HCEC 1CT (cell line): ENCODE measurements around the gene C11orf21.

Source experiments
- DNase-seq: peaks from one replicate; pipeline ENCODE4 v3.0.0-alpha.2; 2017

The C11orf21 gene

DNA sequence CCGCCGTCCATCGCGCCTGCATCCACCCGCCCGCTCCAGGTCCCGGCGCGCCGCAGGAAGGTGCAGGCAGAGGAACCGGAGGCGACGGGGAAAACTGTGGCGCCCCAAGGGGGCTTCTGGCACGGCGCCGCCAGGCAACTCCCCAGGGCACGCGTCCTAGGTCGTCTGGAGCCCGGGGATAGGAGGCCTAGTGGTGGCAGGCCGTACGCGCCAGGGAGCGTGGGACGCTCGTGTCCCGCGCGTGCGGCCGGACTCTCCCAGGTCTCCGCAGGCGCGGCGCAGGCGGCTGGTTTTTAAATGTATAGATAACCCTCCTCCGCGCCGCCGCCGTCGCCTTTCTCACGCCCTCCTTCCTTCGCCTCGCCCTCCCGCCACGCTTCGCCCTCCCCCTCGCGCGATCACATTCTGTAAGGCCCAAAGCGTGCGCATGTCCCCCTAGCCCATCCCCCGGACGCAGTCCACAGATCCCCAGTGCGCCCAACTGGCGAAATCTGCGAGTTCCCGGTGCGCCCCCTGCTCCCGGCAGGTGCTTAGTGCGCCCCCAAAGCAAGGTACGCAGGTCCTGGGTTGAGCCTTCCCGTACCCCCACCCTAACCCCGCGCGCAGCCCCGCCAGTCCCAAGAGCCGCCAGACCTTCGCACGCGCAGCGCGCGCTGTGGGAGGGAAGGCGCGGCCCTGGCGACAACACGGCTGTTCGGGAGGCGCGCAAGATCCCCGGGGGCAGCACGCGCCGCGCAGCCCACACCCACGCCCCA lies 31.2 kb downstream of the C11orf21 start, which contains the start of gene ASCL2:
ASCL2 (minus strand) TSS at position 267 of the 755 bp plus-strand sequence; CDS start at position 11, 256 bp downstream.
- no peak for DNase-seq

DNA sequence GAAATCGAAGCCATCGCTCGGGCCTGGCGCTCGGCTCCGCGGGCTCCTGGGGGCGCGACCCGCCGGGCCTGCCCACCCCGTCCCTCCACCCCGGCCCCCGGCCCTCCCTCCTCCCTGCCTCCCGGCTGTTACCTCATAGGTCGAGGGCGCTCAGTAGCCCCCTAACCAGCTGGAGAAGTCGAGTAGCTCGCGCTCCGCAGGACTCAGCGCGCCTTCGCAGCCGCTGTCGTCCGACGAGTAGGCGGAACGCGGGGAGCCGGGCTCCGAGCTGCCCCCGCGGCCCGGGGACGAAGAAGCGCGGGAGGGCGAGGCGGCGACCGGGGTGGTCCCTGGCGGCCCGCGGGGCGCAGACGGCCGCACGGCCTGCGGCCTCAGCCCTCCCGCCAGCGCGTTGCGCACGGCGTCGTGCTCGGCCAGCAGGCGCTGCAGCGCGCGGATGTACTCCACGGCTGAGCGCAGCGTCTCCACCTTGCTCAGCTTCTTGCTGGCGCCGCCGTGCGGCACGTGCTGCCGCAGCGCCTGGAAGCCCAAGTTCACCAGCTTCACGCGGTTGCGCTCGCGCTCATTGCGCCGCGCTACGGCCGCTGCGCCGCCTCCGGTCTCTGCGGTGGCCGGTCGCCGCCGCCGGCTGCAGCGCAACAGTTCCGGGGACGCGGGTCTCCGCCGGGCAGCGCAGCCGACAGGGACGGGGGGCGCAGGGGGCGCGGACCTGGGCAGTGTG lies 32.0 kb downstream of the C11orf21 start:
- no peak for DNase-seq

DNA sequence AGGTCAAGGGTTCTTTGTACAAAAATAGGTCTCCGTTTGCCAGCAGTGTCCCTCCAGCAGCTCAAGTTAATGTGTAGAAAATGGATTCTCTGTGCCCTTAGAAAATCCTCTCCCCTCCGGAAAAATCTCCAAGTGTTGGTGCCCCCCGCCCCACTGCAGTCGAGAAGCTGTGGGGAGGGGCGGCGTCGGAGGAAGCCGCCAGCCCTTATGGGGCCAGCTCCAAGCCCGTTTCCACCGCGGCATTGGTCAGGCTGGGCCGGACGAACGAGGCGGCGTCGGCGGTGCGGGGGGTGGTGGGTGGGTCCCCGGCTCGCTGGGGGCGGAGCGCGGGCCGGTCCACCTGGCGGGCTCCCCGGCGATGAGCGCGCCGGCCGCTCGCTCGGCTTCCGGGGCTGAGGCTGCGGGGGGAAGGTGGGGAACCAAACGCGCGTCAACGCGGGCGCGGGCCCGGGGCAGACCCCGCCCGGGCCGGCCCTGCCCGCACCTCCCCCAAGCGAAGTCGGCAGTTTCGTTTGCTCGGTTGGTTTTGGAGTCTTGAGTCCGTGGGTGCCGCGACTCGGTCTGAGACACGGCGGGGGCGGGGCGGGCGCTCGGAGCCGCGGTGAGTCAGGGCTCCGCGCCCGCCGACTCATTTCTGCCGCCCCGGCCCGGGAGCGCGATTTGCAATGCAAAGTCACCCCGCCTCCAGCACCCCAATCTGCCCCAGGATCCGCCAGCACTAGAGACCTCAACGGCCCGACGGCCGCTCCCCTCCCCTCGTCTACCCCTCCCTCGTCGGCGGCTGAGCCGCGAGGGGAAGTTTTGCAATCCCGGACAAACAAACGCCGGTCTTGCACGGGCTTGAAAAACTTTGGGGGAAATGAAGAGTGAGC lies 32.8 kb downstream of the C11orf21 start:
- DNase-seq: no peak

DNA sequence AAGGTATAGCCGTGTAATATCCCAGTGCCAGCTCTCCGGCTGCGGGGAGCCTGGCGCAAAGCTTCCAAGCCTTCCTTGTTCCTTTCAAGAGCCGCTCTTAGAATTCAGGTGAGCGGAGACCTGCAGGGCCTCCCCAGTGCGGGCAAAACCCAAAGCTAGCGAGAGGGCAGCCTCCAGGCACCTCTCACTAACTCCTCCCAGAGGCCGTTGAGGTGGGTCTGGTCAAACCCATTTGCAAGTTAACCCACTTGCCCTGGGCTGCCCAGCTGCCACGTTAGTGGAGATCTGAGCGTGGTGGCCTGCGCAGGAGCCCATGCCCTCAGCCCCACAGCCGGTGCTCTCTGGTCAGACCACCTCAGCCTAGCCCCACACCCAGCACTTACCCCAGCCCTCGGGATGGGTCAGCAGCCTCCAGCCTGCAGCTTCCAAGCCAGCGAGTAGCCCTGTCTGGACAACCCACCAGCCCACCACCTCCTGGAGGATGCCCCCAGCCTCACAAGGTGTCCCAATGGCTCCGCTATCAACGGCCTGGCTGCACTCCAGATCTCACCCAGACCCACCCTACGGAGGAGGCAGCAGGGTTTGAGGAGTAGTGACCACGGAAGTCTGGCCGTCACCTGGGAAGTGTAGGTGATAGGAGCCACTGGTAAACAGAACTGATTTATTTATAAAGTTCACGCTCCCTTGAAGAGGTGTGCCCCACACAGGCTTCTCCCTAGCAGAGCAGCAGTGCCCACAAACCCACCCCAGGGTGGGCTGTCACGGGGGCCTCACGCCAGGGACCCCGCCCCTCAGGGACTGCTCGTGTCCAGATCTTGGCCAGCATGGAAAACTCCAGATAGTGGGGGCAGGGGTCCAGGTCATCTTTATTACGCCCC lies 33.6 kb downstream of the C11orf21 start:
- DNase-seq: no peak

DNA sequence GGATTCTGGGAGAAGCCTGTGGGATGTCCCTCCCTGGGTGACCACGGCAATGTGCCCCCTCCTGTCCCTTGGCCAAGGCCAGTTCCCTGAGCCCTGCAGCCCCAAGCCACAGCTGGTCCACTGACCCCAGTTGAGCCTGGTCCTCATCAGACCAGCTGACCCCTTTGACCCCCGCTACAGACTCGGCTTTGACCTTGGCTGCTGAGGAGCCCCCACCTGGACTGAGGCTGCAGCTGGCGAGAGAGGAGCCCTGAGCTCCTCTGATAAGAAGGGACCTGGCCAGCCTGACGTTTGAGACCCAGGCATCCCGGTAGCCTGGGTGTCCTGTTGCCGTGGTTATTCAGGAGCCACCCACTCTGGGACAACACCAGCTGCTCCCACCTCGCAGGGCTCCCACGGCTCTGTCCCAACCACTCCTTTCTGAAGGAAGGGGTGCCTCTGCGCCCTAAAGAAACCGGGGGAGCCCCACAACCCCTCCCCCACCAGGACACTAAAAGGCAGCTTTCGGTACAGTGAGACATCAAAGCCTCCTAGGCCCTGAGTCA lies 34.3 kb downstream of the C11orf21 start:
- DNase-seq: no peak

DNA sequence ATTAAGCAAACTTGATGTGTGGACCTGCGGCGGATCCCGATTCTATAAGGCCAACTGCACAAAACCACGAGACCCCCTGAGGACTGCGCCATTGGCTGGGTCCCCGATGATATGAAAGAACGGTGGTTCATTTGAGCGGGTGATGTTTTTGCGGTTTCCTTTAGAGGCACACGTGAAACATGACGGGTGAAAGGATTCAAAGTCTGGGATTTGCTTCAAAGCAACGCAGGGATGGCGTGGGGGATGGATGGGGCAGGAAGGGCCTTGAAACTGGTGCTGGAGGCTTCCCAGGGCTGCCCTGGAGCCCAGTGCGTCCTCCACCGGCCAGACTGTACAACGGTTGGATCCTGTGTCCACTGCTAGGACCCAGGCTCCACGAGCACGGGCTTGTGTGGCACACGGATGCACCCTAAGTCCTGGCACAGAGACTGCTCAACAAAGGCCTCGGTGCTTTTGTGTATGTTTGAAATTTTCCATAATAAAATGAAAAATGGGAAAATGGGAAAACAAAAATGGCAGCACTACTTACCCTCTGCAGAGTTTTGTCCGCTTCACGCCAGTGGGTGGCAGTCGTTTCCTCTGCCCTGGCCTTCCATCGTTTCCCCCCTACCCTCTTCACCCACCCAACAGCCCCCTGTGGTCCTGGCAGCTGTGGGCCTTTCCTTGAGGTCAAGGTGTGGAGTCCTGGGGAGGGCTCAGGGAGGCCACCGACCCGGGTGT lies 35.0 kb downstream of the C11orf21 start:
- DNase-seq: no peak

DNA sequence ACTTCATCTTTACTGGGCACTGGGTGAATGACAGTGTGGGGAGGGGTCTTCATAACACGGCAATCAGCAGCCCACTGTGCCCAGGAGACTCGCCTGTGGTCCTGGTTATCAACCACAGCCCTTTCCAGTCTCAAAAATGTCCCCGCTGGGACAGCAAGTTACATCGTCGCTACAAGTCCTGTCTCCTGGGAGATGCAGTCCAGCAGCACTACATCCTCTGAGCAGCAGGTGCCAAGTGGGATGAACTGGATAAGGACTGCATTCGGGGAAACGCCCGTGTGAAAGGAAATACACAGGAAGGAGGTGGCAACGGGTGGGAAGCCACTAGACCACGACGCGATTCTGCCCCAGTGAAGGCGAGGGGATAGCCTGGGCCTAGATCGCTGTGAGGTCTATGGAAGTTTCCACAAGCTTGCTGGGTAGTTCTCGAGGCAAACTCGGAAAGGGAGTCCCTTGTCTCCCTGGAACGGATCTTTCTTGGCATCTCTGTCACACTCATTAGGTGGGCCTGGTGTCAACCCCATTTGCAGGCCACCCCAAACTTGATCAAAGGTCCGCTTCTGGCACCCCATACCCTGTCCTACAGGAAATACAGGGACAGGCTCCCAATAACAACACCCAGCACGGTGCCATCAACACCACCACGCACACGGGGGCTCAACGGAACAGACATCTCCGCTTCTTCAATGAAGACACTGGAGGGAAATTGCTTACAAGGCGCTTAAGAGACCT lies 35.7 kb downstream of the C11orf21 start:
- no peak for DNase-seq

DNA sequence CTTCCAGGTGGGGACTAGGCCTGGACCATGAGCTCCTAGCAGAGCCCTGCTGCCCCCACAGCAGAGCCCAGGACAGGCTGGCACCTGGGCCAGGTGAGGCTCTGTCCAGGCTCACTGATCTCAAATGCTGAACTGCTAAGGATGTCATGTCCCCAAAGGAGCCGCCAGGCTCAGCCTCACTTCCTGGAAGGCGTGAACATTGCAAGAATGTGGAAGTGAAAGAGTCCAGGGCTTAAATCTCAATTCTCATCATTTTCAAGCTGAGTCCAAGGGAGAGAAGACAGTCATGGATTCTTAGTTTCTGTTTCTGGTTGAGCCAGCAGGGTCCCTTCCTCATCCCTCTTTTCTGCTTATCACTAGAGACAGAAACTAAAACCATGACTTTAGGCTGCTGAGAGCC lies 36.3 kb downstream of the C11orf21 start:
- no peak for DNase-seq

DNA sequence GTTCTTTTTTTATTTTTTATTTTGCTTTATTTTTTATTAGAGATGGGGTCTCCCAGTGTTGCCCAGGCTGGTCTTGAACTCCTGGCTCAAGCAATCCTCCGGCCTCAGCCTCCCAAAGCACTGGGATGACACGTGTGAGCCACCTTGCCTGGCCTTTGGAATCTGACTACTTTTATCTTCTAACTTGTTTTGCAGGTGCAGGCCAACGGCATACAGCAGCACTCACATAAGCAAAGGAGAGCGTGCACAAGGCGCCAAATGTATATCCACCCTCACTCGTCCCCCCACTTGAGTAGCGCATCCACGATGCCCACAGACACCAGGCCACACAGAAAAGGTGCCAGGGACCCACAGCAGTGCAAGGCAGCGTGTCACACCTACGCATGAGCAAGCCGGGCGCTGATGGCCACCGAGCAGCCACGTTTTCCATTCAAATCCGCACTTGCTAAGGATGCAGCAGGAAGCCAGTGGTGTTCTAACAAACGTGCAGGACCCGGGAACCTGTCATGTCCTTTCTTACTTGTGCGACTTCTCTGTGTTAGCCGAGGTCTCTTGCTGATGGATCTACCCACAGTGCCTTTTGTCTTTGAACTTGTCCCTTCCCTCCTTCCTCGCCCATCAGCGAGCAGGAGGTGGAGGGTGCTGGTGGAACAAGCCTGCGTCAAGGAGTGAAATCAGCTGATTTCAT lies 37.2 kb downstream of the C11orf21 start:
- no peak for DNase-seq

DNA sequence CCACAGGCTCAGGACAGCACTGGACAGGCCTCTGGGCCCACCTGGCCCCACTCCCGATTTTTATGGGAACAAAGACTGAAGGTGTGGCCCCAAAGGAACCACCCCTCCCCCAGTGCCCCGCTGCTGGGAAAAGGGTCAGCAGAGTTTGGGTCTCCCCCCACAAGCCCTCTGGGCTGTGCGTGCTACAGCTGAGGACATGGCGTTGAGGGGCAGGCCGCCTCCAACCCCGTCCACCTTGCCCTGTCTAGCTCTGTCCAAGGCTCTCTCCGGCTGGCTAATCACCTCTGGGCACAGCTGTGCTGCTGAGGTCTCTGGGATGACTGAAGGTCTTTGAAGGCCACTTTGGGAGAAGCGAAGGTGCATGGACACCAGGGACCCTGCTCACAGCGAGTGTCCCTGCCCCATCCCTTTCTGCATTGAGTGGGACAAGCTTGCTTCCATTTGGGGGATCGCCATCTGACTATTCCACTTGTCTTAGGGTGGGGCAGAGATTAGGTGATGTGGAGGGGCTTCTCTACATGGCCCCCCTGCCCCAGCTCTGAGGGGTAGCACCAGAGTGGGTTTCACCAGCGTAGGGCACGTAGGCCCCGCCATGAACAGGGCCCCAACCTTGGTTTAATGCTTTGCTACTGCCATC lies 37.9 kb downstream of the C11orf21 start:
- DNase-seq: no peak

DNA sequence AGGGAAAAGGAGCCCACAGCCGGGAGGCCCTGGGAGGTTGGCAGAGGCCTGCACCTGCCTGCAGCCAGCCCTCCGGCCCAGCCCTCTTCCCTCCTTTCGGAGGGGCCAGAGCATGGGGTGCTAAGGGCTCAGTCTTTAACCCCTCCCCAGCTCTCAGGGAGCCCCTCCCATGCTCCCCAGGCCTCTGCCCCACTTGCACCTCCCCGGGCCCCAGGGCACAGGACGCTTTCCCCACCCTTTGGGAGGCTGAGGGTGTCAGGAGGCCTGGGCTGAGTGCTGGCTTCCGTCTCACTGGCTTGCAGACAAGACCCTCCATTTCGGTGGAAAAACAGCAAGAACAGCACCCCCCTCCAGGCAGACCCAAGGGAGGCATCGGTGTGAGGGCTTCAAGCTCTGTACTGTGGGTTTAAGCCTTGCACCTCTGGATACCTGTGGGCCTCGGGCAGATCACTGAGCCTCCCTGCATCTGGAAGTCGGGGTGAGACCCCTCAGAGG lies 38.6 kb downstream of the C11orf21 start:
- no peak for DNase-seq

DNA sequence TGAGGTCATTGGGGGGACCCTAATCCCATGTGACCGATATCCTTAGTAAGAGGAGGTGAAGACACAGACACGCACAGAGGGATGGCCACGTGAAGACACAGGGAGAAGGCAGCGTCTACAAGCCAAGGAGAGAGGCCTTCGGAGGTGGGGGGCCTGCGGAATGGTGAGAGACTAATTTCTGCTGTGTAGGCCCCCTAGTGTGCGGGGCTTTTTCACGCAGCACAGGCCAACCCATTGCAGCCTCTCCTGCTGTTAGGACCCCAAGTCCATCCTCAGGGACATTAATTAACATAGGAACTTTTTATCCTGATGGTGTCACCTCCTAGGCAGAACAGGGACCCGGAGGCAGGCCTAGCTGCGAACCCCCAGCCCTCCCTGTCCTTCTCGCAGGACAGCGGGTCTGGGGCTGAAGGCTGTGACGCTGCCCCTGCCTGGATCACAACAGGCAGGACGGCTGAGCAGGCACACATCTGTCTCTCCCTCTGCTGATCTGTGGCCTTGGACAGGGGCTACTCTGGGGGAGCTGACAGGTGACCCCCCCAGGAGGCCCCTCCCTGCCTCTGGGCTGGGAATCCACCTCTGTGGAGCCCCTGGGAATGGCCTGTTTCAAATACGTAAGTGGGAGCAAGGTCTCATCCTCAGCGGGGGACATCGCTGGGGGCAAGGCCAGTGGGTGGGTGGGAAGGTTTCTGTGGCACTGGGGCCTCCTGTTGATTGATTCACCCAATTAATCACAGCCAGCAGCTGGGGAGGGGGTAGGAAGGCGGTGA lies 39.2 kb downstream of the C11orf21 start:
- no peak for DNase-seq

DNA sequence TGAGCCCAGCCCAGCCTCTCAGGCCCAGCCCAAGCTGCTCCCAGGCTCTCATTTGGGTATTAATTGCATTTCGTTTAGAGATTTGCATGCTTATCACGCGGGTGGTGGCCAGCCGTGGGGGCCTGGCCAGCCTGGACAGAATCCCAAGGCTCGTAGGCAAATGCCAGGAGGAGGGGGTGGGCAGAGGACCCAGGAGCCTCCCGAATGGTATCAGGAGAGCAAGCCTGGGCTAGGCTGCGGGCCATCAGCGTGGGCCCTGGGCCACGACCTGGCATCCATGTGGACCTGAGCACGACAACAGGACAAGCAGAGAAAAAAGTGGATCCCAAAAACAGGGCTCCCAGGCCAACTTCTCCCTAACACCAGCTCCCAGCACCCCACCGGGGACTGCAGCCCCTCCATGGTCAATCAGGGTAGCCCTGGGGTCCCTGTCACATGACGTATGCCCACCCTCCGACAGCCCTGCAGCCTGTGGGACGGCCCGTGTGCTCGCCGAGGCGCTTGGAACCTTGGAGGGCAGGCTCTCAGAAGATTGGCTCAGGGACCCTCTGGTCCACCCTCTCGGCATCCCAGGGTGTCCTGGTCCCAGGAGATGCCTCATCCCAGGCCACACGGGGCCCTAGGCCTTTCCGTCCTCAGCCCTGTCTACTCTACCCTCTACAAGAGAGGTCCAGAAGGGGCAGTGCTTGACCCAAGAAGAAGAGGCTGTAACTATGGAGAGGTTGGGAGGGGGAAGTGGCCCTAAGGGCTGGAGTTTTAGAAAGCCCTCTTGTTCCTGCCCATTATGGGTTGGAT lies 40.1 kb downstream of the C11orf21 start:
- no peak for DNase-seq

DNA sequence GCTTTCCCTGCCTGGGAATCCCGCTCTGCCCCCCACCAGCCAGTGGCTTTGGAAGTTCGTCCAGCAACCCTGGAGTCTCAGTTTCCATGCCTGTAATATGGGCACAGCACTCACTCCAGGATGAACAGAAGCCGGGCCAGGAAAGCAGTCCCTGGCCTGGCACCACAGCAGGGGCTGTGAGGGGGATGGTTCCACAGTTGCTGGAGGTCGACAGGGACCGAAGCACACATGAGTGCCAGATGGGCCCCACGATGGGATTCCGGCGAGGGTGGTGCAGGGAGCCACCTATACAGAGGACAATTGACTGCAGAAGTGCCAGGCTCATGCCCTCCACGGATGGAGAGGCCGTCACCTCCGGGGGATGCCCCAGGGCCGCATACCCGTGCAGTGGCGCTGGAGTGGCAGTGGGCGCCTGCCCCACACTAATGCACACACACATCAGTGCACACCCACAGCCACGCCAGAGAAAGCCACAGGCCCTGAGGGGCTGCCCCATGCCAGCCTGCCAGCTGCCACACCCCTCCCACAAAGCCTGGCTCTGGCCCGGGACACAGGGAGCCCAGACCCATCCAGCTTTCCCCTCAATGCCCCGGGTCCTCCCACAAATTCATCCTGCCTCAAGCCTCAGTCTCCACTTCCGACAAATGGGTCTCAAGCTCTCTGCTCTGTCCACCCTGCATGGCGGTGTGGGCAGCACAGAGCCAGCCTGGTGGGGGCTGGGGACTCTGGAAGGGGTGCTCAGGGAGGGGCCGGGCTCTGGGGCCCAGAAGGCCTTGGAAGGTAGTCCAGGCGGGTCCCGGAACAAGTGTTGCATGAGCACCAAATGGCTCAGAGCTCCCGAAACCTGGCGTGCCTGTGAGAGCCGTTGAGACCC lies 41.0 kb downstream of the C11orf21 start:
- DNase-seq: no peak

DNA sequence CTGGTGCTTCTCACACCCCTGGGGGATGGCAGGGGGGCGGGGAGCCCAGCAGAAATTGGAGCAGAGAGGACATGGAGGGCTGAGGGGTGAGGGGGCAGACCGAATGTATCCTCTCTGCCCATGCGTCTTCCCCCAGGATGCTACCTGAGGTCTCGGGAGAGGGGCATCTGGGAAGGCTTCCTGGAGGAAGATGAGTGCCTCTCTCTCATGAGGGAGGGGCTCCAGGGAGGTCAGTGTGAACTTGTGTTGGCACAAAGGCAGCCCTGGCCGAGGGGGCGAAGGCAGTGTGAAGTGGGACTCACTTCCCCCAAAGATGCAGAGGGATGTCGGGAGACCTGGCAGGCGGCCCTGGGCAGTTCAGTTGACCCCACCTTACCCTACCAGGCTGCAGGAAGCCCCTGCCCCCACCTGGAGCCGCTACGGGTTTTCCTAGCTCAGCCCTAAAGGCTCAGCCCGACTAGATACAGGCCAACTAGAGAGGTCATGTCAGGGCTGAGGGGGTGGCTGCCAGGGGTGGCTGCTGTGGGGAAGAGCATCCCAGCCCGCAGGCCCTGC lies 41.7 kb downstream of the C11orf21 start:
- no peak for DNase-seq

DNA sequence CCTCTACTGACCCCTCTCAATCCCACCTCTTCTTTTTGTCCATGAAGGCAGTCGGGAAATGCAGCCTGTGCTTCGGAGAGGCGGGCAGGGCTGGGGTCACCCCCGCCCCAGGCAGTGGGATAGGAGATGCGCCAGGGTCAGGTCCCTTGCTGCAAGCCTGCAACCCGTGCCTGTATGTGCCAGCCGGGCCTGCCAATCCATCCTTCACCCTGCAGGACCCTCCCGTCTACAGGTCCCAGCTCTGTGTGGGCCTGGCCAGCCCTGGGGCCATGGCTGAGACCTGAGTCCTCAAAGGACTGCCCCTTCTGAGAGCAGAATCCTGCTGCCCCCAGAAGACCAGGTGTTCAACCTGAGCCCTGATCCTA lies 42.3 kb downstream of the C11orf21 start:
- DNase-seq: no peak
